ENCODE measurements around the gene FREM2.

FREM2 gene

GRCh38 chr13:38849315-38849714 is 162.4 kb downstream of the FREM2 start:
- no peak for DNase-seq

GRCh38 chr13:38850868-38851626 is 164.2 kb downstream of the FREM2 start:
- no peak for DNase-seq

GRCh38 chr13:38854226-38854625 is 167.3 kb downstream of the FREM2 start:
- DNase-seq: peak; percentile 4

- DNase-seq: no peak
These were observed 169.2 kb downstream of the FREM2 start for GRCh38 chr13:38856065-38856464.

- no peak for DNase-seq
These were observed 175.6 kb downstream of the FREM2 start for GRCh38 chr13:38862443-38862842.

- DNase-seq: no peak
These were observed 176.7 kb downstream of the FREM2 start for GRCh38 chr13:38863536-38863935.

GRCh38 chr13:38866649-38867048 is 179.8 kb downstream of the FREM2 start:
- DNase-seq: no peak

- no peak for DNase-seq
These were observed 181.5 kb downstream of the FREM2 start for GRCh38 chr13:38868399-38868798.

- peak; percentile 5 for DNase-seq
These were observed 182.0 kb downstream of the FREM2 start for GRCh38 chr13:38868870-38869269.

- DNase-seq: no peak
These were observed 184.4 kb downstream of the FREM2 start for GRCh38 chr13:38871275-38871674.

- peak; percentile 7 for DNase-seq
These were observed 185.8 kb downstream of the FREM2 start for GRCh38 chr13:38872693-38873092.

GRCh38 chr13:38875186-38875875 is 188.5 kb downstream of the FREM2 start:
- DNase-seq: no peak

GRCh38 chr13:38879278-38879677 is 192.4 kb downstream of the FREM2 start:
- DNase-seq: no peak

- DNase-seq: no peak
These were observed 192.9 kb downstream of the FREM2 start for GRCh38 chr13:38879786-38880185.

- no peak for DNase-seq
These were observed 193.5 kb downstream of the FREM2 start for GRCh38 chr13:38880397-38880796.

- no peak for DNase-seq
These were observed 196.9 kb downstream of the FREM2 start for GRCh38 chr13:38883783-38884182.

- no peak for DNase-seq
These were observed 201.4 kb downstream of the FREM2 start for GRCh38 chr13:38888309-38888708.

- DNase-seq: no peak
These were observed 208.2 kb downstream of the FREM2 start for GRCh38 chr13:38895075-38895474.

GRCh38 chr13:38897521-38897920 is 210.6 kb downstream of the FREM2 start:
- no peak for DNase-seq

GRCh38 chr13:38898481-38898880 is 211.6 kb downstream of the FREM2 start:
- no peak for DNase-seq

GRCh38 chr13:38899571-38899970 is 212.7 kb downstream of the FREM2 start:
- no peak for DNase-seq

GRCh38 chr13:38900188-38900587 is 213.3 kb downstream of the FREM2 start:
- DNase-seq: no peak

GRCh38 chr13:38902551-38902950 is 215.7 kb downstream of the FREM2 start:
- DNase-seq: no peak

GRCh38 chr13:38905081-38905480 is 218.2 kb downstream of the FREM2 start:
- no peak for DNase-seq

- no peak for DNase-seq
These were observed 219.0 kb downstream of the FREM2 start for GRCh38 chr13:38905861-38906260.

Data from NCI-H1092 (cell line).